Uterus (tissue), 2 donors: ENCODE results near the gene BMP10.

ENCODE experiments used
- POLR2A ChIP-seq, 2 donors: fragments of 450-650 bp; IDR thresholded peaks; one replicate each; pipeline ENCODE4 v1.6.1; 2016; ENCODE audit warnings: antibody characterized with exemption in 2 of 2, mild to moderate bottlenecking in 1 of 2, moderate library complexity in 1 of 2
- TF ChIP-seq, protein P1 (sequence below), 4 experiments: fragments of 200-600 bp in 2 of 4; fragments of 450-650 bp in 2 of 4; sonication (generic) in 2 of 4; IDR thresholded peaks; one replicate each; pipeline ENCODE4 v1.5.1; 2016 to 2019; ENCODE audit warnings: antibody characterized with exemption in 4 of 4, mild to moderate bottlenecking in 2 of 4, moderate library complexity in 1 of 4

DNA sequence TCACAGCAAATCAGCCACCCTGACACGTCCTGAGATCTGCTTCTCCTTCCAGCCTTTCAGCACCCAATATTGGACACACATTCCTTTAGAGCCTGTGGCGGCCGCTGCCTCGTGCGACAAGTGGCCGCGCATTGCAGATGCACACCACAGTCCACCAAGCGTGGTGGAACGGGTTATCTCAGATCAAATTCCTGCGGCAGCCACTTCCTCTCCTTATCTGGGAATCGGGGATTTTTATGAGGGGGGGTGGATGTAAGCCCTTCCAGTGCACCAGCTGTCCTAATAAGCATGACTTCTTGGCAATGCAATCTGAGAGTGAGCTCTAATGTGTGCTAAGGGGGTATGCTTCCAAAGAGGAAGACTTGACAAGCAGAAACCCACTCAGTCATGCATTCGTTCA is 18.3 kb upstream of the BMP10 start:
- TF ChIP-seq, protein P1, sequence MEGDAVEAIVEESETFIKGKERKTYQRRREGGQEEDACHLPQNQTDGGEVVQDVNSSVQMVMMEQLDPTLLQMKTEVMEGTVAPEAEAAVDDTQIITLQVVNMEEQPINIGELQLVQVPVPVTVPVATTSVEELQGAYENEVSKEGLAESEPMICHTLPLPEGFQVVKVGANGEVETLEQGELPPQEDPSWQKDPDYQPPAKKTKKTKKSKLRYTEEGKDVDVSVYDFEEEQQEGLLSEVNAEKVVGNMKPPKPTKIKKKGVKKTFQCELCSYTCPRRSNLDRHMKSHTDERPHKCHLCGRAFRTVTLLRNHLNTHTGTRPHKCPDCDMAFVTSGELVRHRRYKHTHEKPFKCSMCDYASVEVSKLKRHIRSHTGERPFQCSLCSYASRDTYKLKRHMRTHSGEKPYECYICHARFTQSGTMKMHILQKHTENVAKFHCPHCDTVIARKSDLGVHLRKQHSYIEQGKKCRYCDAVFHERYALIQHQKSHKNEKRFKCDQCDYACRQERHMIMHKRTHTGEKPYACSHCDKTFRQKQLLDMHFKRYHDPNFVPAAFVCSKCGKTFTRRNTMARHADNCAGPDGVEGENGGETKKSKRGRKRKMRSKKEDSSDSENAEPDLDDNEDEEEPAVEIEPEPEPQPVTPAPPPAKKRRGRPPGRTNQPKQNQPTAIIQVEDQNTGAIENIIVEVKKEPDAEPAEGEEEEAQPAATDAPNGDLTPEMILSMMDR (IDR thresholded peaks at IDR 0.05) = no peak
- no peak for TF ChIP-seq POLR2A (IDR thresholded peaks at IDR 0.05)
